ENCODE results near the gene ADM5.

ADM5 gene

GRCh38 chr19:49669516-49669915 lies 19.9 kb upstream of the ADM5 start:
- Mint-ChIP-seq H3K9me3 (no peaks in the 10 kb centered on the region), H3K4me3 (no peak overlapping the region), H3K4me1 (peaks cover 45% of the 10 kb centered on the region), H3K27ac (no peak overlapping the region), H3K36me3 (peaks cover 33% of the 10 kb centered on the region)
- ATAC-seq (no peak), DNase-seq (ENCODE audit: low spot score in 2 of 2) (no peak)

- DNase-seq (ENCODE audit: low spot score in 2 of 2) (peak; percentile 76 to 89), ATAC-seq (peak; percentile 25)
- H3K9me3 Mint-ChIP-seq = no peaks in the 10 kb centered on the region
- H3K4me3 Mint-ChIP-seq = no peak overlapping the region
- H3K27ac Mint-ChIP-seq = peak overlapping the region; percentile 68
- peaks cover 28% of the 10 kb centered on the region for H3K4me1 Mint-ChIP-seq
- H3K36me3 Mint-ChIP-seq = peaks cover 33% of the 10 kb centered on the region
Observed at GRCh38 chr19:49672131-49672919, 17.1 kb upstream of the ADM5 start.

DNA sequence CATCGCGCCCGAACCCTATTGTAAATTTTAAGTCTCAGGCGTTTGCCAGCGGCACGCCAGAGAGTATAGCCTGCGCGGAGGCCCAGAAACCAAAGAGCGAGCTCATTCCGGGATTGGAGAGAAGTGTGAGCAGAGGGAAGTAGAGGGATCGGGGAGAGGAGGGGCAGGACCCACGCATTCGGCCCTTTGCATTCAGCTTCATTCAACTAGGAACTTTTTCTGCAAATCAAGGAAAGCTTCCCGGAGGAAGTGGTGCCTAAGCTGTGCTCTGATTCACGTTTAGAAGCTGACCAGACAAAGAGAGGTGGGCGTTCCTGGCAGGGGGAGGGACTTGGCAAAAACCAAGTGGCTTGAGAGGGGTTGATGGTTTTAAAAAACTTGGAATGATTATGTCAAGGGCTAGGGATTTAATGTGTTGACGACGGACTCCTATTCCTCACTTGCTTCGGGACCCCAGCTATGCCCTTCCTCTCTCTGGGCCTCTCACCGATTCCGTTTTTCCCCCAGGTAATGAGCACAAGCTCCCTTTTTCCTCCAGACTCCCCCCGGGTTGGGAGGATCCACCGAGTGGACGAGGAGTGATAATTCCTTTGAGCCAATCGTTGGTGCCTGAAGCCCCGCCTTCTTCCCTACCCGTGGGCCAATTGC lies 13.1 kb upstream of the ADM5 start:
- no peaks in the 10 kb centered on the region for H3K9me3 Mint-ChIP-seq
- DNase-seq (ENCODE audit: low spot score in 2 of 2) = no peak
- peaks cover 57% of the 10 kb centered on the region for H3K36me3 Mint-ChIP-seq
- peak overlapping the region; percentile 99 for H3K27ac Mint-ChIP-seq
- H3K4me1 Mint-ChIP-seq = peaks cover 61% of the 10 kb centered on the region
- peak; percentile 14 for ATAC-seq
- peak overlapping the region; percentile 93 for H3K4me3 Mint-ChIP-seq

GRCh38 chr19:49676784-49677230 lies 12.6 kb upstream of the ADM5 start:
- Mint-ChIP-seq H3K9me3 (no peaks in the 10 kb centered on the region), H3K4me1 (peaks cover 61% of the 10 kb centered on the region), H3K4me3 (peak overlapping the region; percentile 93), H3K36me3 (peaks cover 60% of the 10 kb centered on the region), H3K27ac (peak overlapping the region; percentile 99)
- peak; percentile 92 to 99 for DNase-seq (ENCODE audit: low spot score in 2 of 2)
- ATAC-seq = peak; percentile 87

DNA sequence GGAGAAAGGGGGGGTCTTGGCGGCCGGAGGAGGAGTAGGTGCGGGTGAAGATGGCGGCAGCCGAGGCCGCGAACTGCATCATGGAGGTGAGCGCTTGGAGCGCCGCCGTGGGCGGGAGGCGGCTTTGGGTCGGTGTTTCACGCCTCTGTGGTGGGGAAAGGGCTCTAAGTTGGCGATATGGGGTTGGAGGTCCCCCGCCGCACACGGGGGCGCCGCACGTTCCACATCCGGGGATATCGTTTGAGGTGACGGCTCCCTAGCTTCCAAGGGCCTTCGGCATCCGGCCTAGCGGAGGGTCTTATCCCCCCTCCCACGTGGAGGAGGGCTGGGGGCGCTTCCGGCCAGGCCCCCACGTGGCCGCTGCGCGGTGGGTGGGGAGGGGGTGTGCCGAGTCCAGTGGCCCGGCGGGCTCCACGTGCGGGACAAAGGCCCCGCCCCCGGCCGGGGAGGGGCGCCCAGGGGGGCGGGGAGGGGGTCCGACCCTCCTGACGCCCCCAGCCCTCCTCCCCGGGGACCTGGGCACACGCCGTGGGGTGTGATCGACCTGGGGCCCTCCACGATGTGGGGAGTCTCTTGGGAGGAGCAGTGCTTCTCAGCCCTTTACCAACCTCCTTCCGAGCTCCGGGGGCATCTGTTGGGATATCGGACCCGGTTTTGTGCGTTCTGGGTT lies 12.0 kb upstream of the ADM5 start, which contains the start of gene PRMT1:
PRMT1 (plus strand) TSS at position 41 of the 670 bp plus-strand sequence; CDS start at position 51, 10 bp downstream.
- DNase-seq (ENCODE audit: low spot score in 2 of 2) (peak; percentile 41 to 79), ATAC-seq (peak; percentile 6)
- Mint-ChIP-seq H3K27ac (peak within 1 kb of the TSS; percentile 99), H3K4me1 (peaks cover 61% of the 10 kb centered on the region), H3K36me3 (peaks cover 60% of the 10 kb centered on the region), H3K4me3 (peak within 1 kb of the TSS; percentile 93), H3K9me3 (no peaks in the 10 kb centered on the region)

GRCh38 chr19:49677901-49678674 lies 11.3 kb upstream of the ADM5 start:
- Mint-ChIP-seq H3K4me1 (peaks cover 61% of the 10 kb centered on the region), H3K36me3 (peaks cover 66% of the 10 kb centered on the region), H3K27ac (peak overlapping the region; percentile 99), H3K4me3 (peak overlapping the region; percentile 93), H3K9me3 (no peaks in the 10 kb centered on the region)
- peak; percentile 20 for ATAC-seq
- DNase-seq (ENCODE audit: low spot score in 2 of 2) = peak; percentile 67 to 91

GRCh38 chr19:49678985-49679770 lies 10.2 kb upstream of the ADM5 start:
- Mint-ChIP-seq H3K36me3 (peaks cover 77% of the 10 kb centered on the region), H3K4me1 (peaks cover 60% of the 10 kb centered on the region), H3K4me3 (peak overlapping the region; percentile 93), H3K9me3 (no peaks in the 10 kb centered on the region), H3K27ac (peak overlapping the region; percentile 99)
- ATAC-seq (no peak), DNase-seq (ENCODE audit: low spot score in 2 of 2) (no peak)

DNA sequence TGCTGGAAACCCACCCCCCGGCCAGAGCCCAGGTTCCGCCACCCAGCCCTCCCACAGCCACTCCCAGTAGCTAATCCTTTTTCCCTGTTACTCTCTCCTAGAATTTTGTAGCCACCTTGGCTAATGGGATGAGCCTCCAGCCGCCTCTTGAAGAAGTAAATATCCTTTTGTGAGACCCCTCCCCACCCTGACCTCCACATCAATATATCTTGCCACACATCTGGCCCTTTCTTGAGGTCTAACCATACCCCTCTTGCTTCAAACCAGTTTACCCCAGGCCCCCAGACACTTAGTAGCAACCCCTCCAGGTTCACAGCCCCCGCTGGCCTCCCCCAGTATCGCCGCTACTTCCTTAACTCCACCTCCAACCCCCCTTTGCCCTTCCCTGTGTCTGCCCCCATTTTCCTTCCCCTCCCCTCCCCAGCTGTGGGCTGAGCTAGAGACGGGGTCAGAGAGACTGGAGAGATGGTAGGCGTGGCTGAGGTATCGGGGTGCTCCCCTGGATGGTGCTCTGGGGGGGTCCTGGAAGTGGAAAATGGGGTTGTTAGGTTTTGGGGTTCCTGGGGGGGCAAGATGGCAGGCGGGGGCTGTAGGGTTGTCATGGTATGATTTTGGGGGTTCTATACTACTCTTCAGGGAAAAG lies 9.5 kb upstream of the ADM5 start:
- Mint-ChIP-seq H3K27ac (peak overlapping the region; percentile 84), H3K36me3 (peaks cover 84% of the 10 kb centered on the region), H3K9me3 (no peaks in the 10 kb centered on the region), H3K4me1 (peaks cover 63% of the 10 kb centered on the region), H3K4me3 (peak overlapping the region; percentile 93)
- ATAC-seq (no peak), DNase-seq (ENCODE audit: low spot score in 2 of 2) (no peak)

DNA sequence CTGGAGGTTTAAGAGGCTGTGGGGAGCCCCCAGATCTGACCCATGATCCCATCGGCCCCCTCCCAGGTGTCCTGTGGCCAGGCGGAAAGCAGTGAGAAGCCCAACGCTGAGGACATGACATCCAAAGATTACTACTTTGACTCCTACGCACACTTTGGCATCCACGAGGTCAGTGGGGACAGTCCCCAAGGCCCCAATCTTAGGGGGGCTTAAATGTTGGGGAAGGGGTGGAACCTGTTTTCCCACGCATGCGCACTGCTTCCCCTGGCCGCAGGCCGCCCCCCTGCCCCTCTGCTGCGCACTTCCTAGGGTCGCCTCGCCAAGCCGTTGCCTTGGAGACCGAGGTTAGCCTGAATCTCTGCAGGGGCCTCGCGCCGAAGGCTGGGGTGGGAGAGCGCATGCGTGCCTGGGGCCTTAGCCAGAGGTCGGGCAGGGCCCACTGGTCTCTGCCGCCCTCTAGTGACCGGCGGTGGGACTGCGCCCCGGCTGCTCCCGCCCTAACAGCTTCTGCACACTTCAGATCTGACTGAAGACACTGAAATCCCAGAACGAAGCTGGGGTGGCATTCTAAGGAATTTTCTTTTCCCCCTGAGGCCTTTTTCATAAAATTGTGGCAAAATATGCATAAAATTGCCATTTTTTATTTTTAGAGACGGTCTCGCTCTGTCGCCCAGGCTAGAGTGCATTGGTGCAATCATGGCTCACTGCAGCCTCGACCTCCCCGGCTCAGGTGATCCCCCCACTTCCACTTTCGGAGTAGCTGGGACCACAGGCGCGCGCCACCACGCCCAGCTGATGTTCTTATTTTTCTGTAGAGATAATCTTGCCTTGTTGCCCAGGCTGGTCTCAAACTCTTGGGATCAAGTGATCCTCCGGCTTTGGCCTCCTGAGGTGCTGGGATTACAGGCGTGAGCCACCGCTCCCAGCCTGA lies 8.7 kb upstream of the ADM5 start:
- Mint-ChIP-seq H3K27ac (peak overlapping the region; percentile 84), H3K9me3 (no peaks in the 10 kb centered on the region), H3K4me1 (peaks cover 66% of the 10 kb centered on the region), H3K4me3 (peak overlapping the region; percentile 93), H3K36me3 (peaks cover 92% of the 10 kb centered on the region)
- DNase-seq (ENCODE audit: low spot score in 2 of 2) (peak; percentile 99), ATAC-seq (peak; percentile 17)

DNA sequence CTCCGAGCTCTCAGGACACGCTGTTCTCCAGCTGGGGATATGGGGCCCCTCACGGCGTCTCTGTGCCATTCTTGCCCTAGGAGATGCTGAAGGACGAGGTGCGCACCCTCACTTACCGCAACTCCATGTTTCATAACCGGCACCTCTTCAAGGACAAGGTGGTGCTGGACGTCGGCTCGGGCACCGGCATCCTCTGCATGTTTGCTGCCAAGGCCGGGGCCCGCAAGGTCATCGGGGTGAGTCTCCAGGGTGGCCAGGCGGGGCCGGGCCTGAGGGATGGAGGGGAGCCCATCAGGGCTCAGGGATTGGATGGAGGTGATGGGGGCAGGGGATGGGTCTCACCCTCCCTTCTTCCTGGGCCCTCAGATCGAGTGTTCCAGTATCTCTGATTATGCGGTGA lies 7.6 kb upstream of the ADM5 start:
- peaks cover 94% of the 10 kb centered on the region for H3K36me3 Mint-ChIP-seq
- ATAC-seq = no peak
- H3K4me1 Mint-ChIP-seq = peaks cover 59% of the 10 kb centered on the region
- H3K27ac Mint-ChIP-seq = no peak overlapping the region
- peak overlapping the region; percentile 19 for H3K4me3 Mint-ChIP-seq
- no peak for DNase-seq (ENCODE audit: low spot score in 2 of 2)
- no peaks in the 10 kb centered on the region for H3K9me3 Mint-ChIP-seq

DNA sequence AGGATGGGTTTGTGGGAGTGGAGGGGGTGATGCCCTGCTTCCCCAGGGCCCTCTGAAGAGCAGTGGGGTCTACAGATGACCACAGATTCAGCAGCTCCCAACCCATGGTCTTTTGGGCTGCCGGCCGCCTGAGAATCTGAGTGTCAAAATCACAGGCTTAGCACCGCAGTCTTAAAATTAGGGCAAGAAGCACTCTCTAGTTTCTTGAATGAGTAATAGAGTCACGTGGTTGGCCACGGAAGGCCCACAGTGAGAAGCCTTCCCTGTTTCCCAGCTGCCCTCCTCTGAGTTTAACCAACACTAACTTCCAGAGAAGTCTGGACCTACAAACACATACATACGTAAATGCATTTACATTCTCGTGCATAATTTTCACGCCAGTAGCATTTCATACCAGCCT lies 7.1 kb upstream of the ADM5 start:
- H3K36me3 Mint-ChIP-seq = peaks cover 94% of the 10 kb centered on the region
- peak overlapping the region; percentile 19 for H3K4me3 Mint-ChIP-seq
- no peaks in the 10 kb centered on the region for H3K9me3 Mint-ChIP-seq
- DNase-seq (ENCODE audit: low spot score in 2 of 2) (no peak), ATAC-seq (no peak)
- H3K27ac Mint-ChIP-seq = no peak overlapping the region
- peaks cover 59% of the 10 kb centered on the region for H3K4me1 Mint-ChIP-seq

DNA sequence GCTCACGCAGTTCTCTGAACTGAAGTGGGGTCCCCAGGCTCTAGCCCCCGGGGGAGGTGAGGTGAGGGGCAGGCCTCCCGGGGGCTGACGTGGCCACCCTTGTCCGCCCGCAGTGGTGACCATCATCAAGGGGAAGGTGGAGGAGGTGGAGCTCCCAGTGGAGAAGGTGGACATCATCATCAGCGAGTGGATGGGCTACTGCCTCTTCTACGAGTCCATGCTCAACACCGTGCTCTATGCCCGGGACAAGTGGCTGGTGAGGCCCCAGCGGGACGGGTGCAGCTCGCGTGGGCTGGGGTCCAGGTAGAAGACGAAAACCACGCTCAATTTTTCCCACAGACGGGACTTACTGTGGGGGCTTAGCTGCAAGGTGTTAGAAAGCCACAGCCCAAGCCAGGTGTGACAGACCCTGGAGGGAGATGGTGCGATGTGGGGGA lies 5.6 kb upstream of the ADM5 start:
- peak overlapping the region; percentile 26 for H3K27ac Mint-ChIP-seq
- no peak for ATAC-seq
- no peaks in the 10 kb centered on the region for H3K9me3 Mint-ChIP-seq
- H3K36me3 Mint-ChIP-seq = peaks cover 92% of the 10 kb centered on the region
- DNase-seq (ENCODE audit: low spot score in 2 of 2) = no peak
- peaks cover 52% of the 10 kb centered on the region for H3K4me1 Mint-ChIP-seq
- no peak overlapping the region for H3K4me3 Mint-ChIP-seq
